ENCODE measurements around the gene KRT82.

KRT82 gene

DNA sequence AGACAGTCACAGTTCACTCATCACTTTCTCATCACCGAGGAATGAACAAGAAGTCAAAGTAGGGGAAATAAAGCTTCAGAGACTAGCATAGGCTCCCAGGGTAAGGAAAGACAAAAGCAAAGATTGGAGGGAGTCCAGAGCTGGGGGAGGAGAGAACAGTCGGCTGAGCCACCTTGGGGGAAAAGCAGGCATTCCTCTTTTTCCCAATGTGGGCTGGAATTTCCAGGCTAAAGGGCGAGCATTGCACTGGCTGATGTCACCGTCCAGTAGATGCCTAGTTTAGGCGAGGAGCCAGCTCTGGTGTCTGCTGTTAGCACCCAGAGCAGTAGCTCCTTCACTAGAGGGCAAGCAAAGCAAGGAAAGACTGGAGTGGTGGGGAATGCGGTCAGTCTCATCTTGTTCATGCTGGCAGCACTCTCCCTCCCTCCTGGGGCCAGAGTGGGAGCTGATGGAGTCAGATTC lies 36.5 kb upstream of the KRT82 start:
- no peaks in the 10 kb centered on the region for H3F3A ChIP-seq (ENCODE audit: insufficient read depth, low read length)
- no peak overlapping the region for H3K9ac ChIP-seq (ENCODE audit: low read length)
- no peak for TF ChIP-seq EZH2 (IDR thresholded peaks at IDR 0.05; ENCODE audit: borderline replicate concordance, low read length)
- TF ChIP-seq, protein P1, sequence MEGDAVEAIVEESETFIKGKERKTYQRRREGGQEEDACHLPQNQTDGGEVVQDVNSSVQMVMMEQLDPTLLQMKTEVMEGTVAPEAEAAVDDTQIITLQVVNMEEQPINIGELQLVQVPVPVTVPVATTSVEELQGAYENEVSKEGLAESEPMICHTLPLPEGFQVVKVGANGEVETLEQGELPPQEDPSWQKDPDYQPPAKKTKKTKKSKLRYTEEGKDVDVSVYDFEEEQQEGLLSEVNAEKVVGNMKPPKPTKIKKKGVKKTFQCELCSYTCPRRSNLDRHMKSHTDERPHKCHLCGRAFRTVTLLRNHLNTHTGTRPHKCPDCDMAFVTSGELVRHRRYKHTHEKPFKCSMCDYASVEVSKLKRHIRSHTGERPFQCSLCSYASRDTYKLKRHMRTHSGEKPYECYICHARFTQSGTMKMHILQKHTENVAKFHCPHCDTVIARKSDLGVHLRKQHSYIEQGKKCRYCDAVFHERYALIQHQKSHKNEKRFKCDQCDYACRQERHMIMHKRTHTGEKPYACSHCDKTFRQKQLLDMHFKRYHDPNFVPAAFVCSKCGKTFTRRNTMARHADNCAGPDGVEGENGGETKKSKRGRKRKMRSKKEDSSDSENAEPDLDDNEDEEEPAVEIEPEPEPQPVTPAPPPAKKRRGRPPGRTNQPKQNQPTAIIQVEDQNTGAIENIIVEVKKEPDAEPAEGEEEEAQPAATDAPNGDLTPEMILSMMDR (IDR thresholded peaks at IDR 0.05; ENCODE audit: low read length): no peak
- no peaks in the 10 kb centered on the region for H4K20me1 ChIP-seq (ENCODE audit: insufficient read depth, low read length)
- H3K4me1 ChIP-seq (ENCODE audit: insufficient read depth, low read length, severe bottlenecking): no peaks in the 10 kb centered on the region
- no peaks in the 10 kb centered on the region for H3K9me3 ChIP-seq (ENCODE audit: low read length)
- no peaks in the 10 kb centered on the region for H3K79me2 ChIP-seq (ENCODE audit: insufficient read depth, low read length)
- peaks cover 3% of the 10 kb centered on the region for H3K27me3 ChIP-seq (ENCODE audit: insufficient read depth, low read length)
- no peak overlapping the region for H3K4me2 ChIP-seq (ENCODE audit: low read length)
- H3K27ac ChIP-seq (ENCODE audit: low read depth, low read length, poor library complexity, severe bottlenecking): no peak overlapping the region
- H3K9me2 ChIP-seq (ENCODE audit: low read depth, low read length): no peaks in the 10 kb centered on the region
- H3K36me3 ChIP-seq (ENCODE audit: insufficient read depth, low read length): no peaks in the 10 kb centered on the region
- H3K4me3 ChIP-seq (ENCODE audit: low read depth, low read length, poor library complexity, severe bottlenecking): no peak overlapping the region
- no peak overlapping the region for H2AFZ ChIP-seq (ENCODE audit: low read length)

- Histone ChIP-seq H4K20me1 (ENCODE audit: insufficient read depth, low read length) (no peaks in the 10 kb centered on the region), H3K79me2 (ENCODE audit: insufficient read depth, low read length) (no peaks in the 10 kb centered on the region), H3K36me3 (ENCODE audit: insufficient read depth, low read length) (no peaks in the 10 kb centered on the region), H3K4me2 (ENCODE audit: low read length) (no peak overlapping the region), H3K27me3 (ENCODE audit: insufficient read depth, low read length) (peaks cover 3% of the 10 kb centered on the region), H2AFZ (ENCODE audit: low read length) (no peak overlapping the region), H3K27ac (ENCODE audit: low read depth, low read length, poor library complexity, severe bottlenecking) (no peak overlapping the region), H3K4me1 (ENCODE audit: insufficient read depth, low read length, severe bottlenecking) (no peaks in the 10 kb centered on the region), H3F3A (ENCODE audit: insufficient read depth, low read length) (no peaks in the 10 kb centered on the region), H3K9ac (ENCODE audit: low read length) (no peak overlapping the region), H3K4me3 (ENCODE audit: low read depth, low read length, poor library complexity, severe bottlenecking) (no peak overlapping the region), H3K9me2 (ENCODE audit: low read depth, low read length) (no peaks in the 10 kb centered on the region), H3K9me3 (ENCODE audit: low read length) (no peaks in the 10 kb centered on the region)
- TF ChIP-seq EZH2 (IDR thresholded peaks at IDR 0.05; ENCODE audit: borderline replicate concordance, low read length): no peak
- TF ChIP-seq, protein P1 (IDR thresholded peaks at IDR 0.05; ENCODE audit: low read length): no peak
Measured at GRCh38 chr12:52441320-52441911, 35.3 kb upstream of the KRT82 start.

- no peak overlapping the region for H2AFZ ChIP-seq (ENCODE audit: low read length)
- H3K36me3 ChIP-seq (ENCODE audit: insufficient read depth, low read length): no peaks in the 10 kb centered on the region
- H3K27ac ChIP-seq (ENCODE audit: low read depth, low read length, poor library complexity, severe bottlenecking): no peak overlapping the region
- no peaks in the 10 kb centered on the region for H3F3A ChIP-seq (ENCODE audit: insufficient read depth, low read length)
- no peaks in the 10 kb centered on the region for H3K9me2 ChIP-seq (ENCODE audit: low read depth, low read length)
- H3K4me3 ChIP-seq (ENCODE audit: low read depth, low read length, poor library complexity, severe bottlenecking): no peak overlapping the region
- H3K9ac ChIP-seq (ENCODE audit: low read length): no peak overlapping the region
- TF ChIP-seq EZH2 (IDR thresholded peaks at IDR 0.05; ENCODE audit: borderline replicate concordance, low read length): no peak
- TF ChIP-seq, protein P1 (IDR thresholded peaks at IDR 0.05; ENCODE audit: low read length): no peak
- no peaks in the 10 kb centered on the region for H3K79me2 ChIP-seq (ENCODE audit: insufficient read depth, low read length)
- no peaks in the 10 kb centered on the region for H3K4me1 ChIP-seq (ENCODE audit: insufficient read depth, low read length, severe bottlenecking)
- H3K27me3 ChIP-seq (ENCODE audit: insufficient read depth, low read length): peaks cover 3% of the 10 kb centered on the region
- no peaks in the 10 kb centered on the region for H4K20me1 ChIP-seq (ENCODE audit: insufficient read depth, low read length)
- no peak overlapping the region for H3K4me2 ChIP-seq (ENCODE audit: low read length)
- H3K9me3 ChIP-seq (ENCODE audit: low read length): no peaks in the 10 kb centered on the region
Measured at GRCh38 chr12:52440821-52441319, 34.7 kb upstream of the KRT82 start.

Data from OCI-LY1 (cell line).